HCT116 (cell line): ENCODE measurements around the gene GBP2. TPM values are rescaled to one million over a fixed set of nuclear protein-coding genes. Genes with fewer than 3 reads are reported as not detected.

Experiments
- ATAC-seq: fragments of 200-7000 bp; cut with Tn5 transposase; 2 replicates; pipeline ENCODE4 v1.9.1; 2020; ENCODE audit warnings: mild to moderate bottlenecking, moderate library complexity
- BruUV-seq: library from RNA; stranded (reverse); fragments of 400-500 nt; replicated peaks from 2 replicates; lab custom pipeline; 2021; lab: Mats Ljungman, UMichigan
- CTCF ChIA-PET: fragments of 300-600 bp; sonication (Branson Sonifier 250); formaldehyde crosslinking; loops from one replicate; lab custom pipeline; 2021; ENCODE audit warnings: antibody characterized with exemption; lab: Charles Lee
- POLR2A ChIA-PET: fragments of 300-600, 350-600 bp; sonication (Branson Sonifier 250); formaldehyde crosslinking; loops from one replicate; lab custom pipeline; 2021; ENCODE audit warnings: antibody characterized with exemption; lab: Charles Lee
- RAD21 ChIA-PET, 2 experiments: fragments of 300-600 bp; sonication (Branson Sonifier 250); formaldehyde crosslinking; loops; one replicate each; lab custom pipeline; 2023; ENCODE audit warnings: low total read pairs in 2 of 2; ENCODE audit not compliant: uncharacterized antibody in 2 of 2, unreplicated experiment in 2 of 2, low non-redundant PET in 1 of 2; lab: Charles Lee
- DNase-seq: peaks from one replicate; pipeline ENCODE4 v3.0.0-alpha.2; 2010; ENCODE audit warnings: low read depth, low spot score
- H2AFZ ChIP-seq: fragments of 200-600 bp; shearing (Covaris generic), sonication (generic); 2 replicates; pipeline ENCODE4 v1.6.1; 2017; ENCODE audit warnings: low read depth, mixed run types, mixed read lengths, antibody characterized with exemption, low read length; ENCODE audit not compliant: poor library complexity, severe bottlenecking
- H3K27ac ChIP-seq: 2 replicates; pipeline ENCODE4 v1.5.1; 2012; ENCODE audit warnings: low read depth, low read length
- H3K27me3 ChIP-seq: fragments of 200-600 bp; sonication (generic); 2 replicates; pipeline ENCODE4 v1.6.1; 2016; ENCODE audit warnings: mixed run types, low read length, mixed read lengths; ENCODE audit not compliant: insufficient read depth
- H3K36me3 ChIP-seq, 2 experiments: fragments of 200-500 bp in 1 of 2; fragments of 200-600 bp in 1 of 2; sonication (Bioruptor generic) in 1 of 2; sonication (generic) in 1 of 2; 2 replicates each; pipeline versions ENCODE4 v1.5.1 to v1.6.1; 2014 to 2016; ENCODE audit warnings: low read length in 2 of 2, inconsistent platforms in 1 of 2, mixed read lengths in 1 of 2, mixed run types in 1 of 2; ENCODE audit not compliant: insufficient read depth in 2 of 2, control insufficient read depth in 1 of 2
- H3K4me1 ChIP-seq, 2 experiments: fragments of 200-600 bp in 1 of 2; sonication (generic) in 1 of 2; 2 replicates each; pipeline versions ENCODE4 v1.5.1 to v1.6.1; 2012 to 2017; ENCODE audit warnings: low read length in 2 of 2, inconsistent platforms in 1 of 2, mild to moderate bottlenecking in 1 of 2, mixed read lengths in 1 of 2, mixed run types in 1 of 2, moderate library complexity in 1 of 2; ENCODE audit not compliant: insufficient read depth in 2 of 2, control insufficient read depth in 1 of 2
- H3K4me2 ChIP-seq: fragments of 200-600 bp; sonication (generic); 2 replicates; pipeline ENCODE4 v1.6.1; 2017; ENCODE audit warnings: mixed run types, low read length, mixed read lengths
- H3K4me3 ChIP-seq, 2 experiments: fragments of 200-600 bp in 1 of 2; sonication (generic) in 1 of 2; replicated peaks in 1 of 2; 2 replicates each; pipeline ENCODE4 v1.5.1; 2011 to 2016; ENCODE audit warnings: low read length in 2 of 2, control low read depth in 1 of 2, low read depth in 1 of 2, mild to moderate bottlenecking in 1 of 2, mixed read lengths in 1 of 2, mixed run types in 1 of 2
- H3K79me2 ChIP-seq: fragments of 200-600 bp; sonication (generic); 2 replicates; pipeline ENCODE4 v1.6.1; 2017; ENCODE audit warnings: mild to moderate bottlenecking, mixed run types, low read length, moderate library complexity, mixed read lengths; ENCODE audit not compliant: insufficient read depth
- H3K9ac ChIP-seq: fragments of 200-600 bp; sonication (generic); 2 replicates; pipeline ENCODE4 v1.6.1; 2016; ENCODE audit warnings: low read length, mixed read lengths
- H3K9me2 ChIP-seq: fragments of 200-600 bp; sonication (generic), shearing (Covaris generic); 2 replicates; pipeline ENCODE4 v1.6.1; 2017; ENCODE audit warnings: mixed run types, mild to moderate bottlenecking, moderate library complexity; ENCODE audit not compliant: insufficient read depth
- H3K9me3 ChIP-seq, 2 experiments: fragments of 200-500 bp in 1 of 2; fragments of 200-600 bp in 1 of 2; sonication (Bioruptor generic) in 1 of 2; sonication (generic) in 1 of 2; 2 replicates each; pipeline ENCODE4 v1.6.1; 2014 to 2017; ENCODE audit warnings: low read length in 2 of 2, mixed read lengths in 2 of 2, inconsistent platforms in 1 of 2, low read depth in 1 of 2, mild to moderate bottlenecking in 1 of 2, mixed run types in 1 of 2, moderate library complexity in 1 of 2; ENCODE audit not compliant: control insufficient read depth in 1 of 2, insufficient read depth in 1 of 2
- H4K20me1 ChIP-seq: fragments of 200-600 bp; sonication (generic), shearing (Covaris generic); 2 replicates; pipeline ENCODE4 v1.6.1; 2017; ENCODE audit warnings: mixed run types, mild to moderate bottlenecking, moderate library complexity; ENCODE audit not compliant: insufficient read depth
- CBX3 ChIP-seq: IDR thresholded peaks from 2 replicates; pipeline ENCODE4 v1.6.1; 2012; ENCODE audit warnings: low read depth
- EGR1 ChIP-seq: IDR thresholded peaks from 2 replicates; pipeline ENCODE4 v1.6.1; 2012; ENCODE audit warnings: low read depth
- ELF1 ChIP-seq: IDR thresholded peaks from 2 replicates; pipeline ENCODE4 v1.6.1; 2012; ENCODE audit warnings: low read depth, borderline replicate concordance
- EZH2 ChIP-seq: fragments of 200-600 bp; sonication (generic); IDR thresholded peaks from 2 replicates; pipeline ENCODE4 v1.6.1; 2017; ENCODE audit warnings: antibody characterized with exemption, mixed run types
- EZH2phosphoT487 ChIP-seq: fragments of 200-600 bp; IDR thresholded peaks from 2 replicates; pipeline ENCODE4 v1.6.1; 2018; ENCODE audit warnings: antibody characterized with exemption, borderline replicate concordance
- FOSL1 ChIP-seq: IDR thresholded peaks from 2 replicates; pipeline ENCODE4 v1.6.1; 2012; ENCODE audit warnings: low read depth
- JUND ChIP-seq: IDR thresholded peaks from 2 replicates; pipeline ENCODE4 v1.6.1; 2012
- POLR2A ChIP-seq: IDR thresholded peaks from 2 replicates; pipeline ENCODE4 v1.7.0; 2011; ENCODE audit warnings: borderline replicate concordance; ENCODE audit not compliant: insufficient read depth, insufficient read length; ENCODE audit errors: extremely low read depth
- POLR2AphosphoS5 ChIP-seq: IDR thresholded peaks from 2 replicates; pipeline ENCODE4 v1.6.1; 2011; ENCODE audit warnings: mild to moderate bottlenecking, low read depth, low read length, moderate library complexity
- SIN3A ChIP-seq: IDR thresholded peaks from 2 replicates; pipeline ENCODE4 v1.6.1; 2012; ENCODE audit warnings: low read depth
- SP1 ChIP-seq: IDR thresholded peaks from 2 replicates; pipeline ENCODE4 v1.6.1; 2012; ENCODE audit warnings: low read depth
- SRF ChIP-seq: IDR thresholded peaks from 2 replicates; pipeline ENCODE4 v1.6.1; 2012; ENCODE audit warnings: low read depth
- TCF7L2 ChIP-seq: IDR thresholded peaks from 2 replicates; pipeline ENCODE4 v1.7.0; 2011; ENCODE audit warnings: borderline replicate concordance, inconsistent platforms; ENCODE audit not compliant: insufficient read depth, insufficient read length; ENCODE audit errors: extremely low read depth
- ZFX ChIP-seq: fragments of 450-650 bp; IDR thresholded peaks from 2 replicates; pipeline ENCODE4 v1.6.1; 2017
- ZNF274 ChIP-seq: fragments of 200-500 bp; sonication (Bioruptor generic); IDR thresholded peaks from 2 replicates; pipeline ENCODE4 v1.6.1; 2014; ENCODE audit warnings: mild to moderate bottlenecking, low read depth, low read length, inconsistent platforms
- intact Hi-C: fragments of 100-400 bp; cut with micrococcal nuclease; formaldehyde crosslinking; loops from 2 replicates; pipeline ENCODE4 v1.10.0; 2022
- total RNA-seq: library from RNA; stranded (reverse); gene quantifications from one replicate; pipeline ENCODE4 v1.2.1, GENCODE V29; 2021; ENCODE audit not compliant: unreplicated experiment
- TF ChIP-seq, protein P1 (sequence below): IDR thresholded peaks from 2 replicates; pipeline ENCODE4 v1.6.1; 2011; ENCODE audit warnings: mild to moderate bottlenecking, low read length, moderate library complexity; ENCODE audit not compliant: insufficient replicate concordance; ENCODE audit errors: extremely low read depth
- TF ChIP-seq, protein P2 (sequence below): IDR thresholded peaks from 2 replicates; pipeline ENCODE4 v1.6.1; 2012
- TF ChIP-seq, protein P3 (sequence below): IDR thresholded peaks from 2 replicates; pipeline ENCODE4 v1.6.1; 2012; ENCODE audit warnings: low read depth

GBP2 gene
- total RNA-seq, 1 experiment from 2014 or later, result 0.98 TPM

DNA sequence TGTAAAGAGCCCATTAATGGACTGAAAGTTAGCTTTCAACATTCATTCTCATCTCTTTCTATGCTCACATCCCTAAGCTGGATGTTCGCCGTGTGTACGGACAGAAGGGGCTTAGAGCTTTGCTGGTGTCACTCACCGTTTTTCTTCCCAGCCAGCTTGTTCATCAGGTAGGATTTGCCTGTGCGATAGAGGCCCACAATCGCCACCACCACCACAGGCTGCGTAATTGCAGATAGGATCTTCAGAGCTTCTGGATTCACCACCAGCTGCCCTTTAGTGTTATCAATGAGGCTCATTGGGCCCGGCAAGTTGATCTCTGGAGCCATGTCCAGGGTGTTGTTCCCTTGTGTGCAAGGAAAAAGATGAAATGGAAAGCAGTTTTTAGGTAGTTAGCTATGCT, 4.3 kb downstream of the GBP2 start:
- intact Hi-C loops, result no loop called here
- RAD21 ChIA-PET, result no interaction called here
- DNase-seq (no peak), ATAC-seq (no peak)
- Histone ChIP-seq H3K4me2 (no peak overlapping the region), H3K9me2 (no peaks in the 10 kb centered on the region), H3K9me3 (no peaks in the 10 kb centered on the region), H4K20me1 (no peaks in the 10 kb centered on the region), H3K79me2 (no peaks in the 10 kb centered on the region), H3K27ac (no peak overlapping the region), H3K4me3 (no peak overlapping the region), H3K4me1 (peaks cover 0 to 8% of the 10 kb centered on the region in 2 experiments; a peak in 1 of 4 replicates)
- no TSS peak for BruUV-seq
- CTCF ChIA-PET, result no interaction called here
- TF ChIP-seq, protein P1, sequence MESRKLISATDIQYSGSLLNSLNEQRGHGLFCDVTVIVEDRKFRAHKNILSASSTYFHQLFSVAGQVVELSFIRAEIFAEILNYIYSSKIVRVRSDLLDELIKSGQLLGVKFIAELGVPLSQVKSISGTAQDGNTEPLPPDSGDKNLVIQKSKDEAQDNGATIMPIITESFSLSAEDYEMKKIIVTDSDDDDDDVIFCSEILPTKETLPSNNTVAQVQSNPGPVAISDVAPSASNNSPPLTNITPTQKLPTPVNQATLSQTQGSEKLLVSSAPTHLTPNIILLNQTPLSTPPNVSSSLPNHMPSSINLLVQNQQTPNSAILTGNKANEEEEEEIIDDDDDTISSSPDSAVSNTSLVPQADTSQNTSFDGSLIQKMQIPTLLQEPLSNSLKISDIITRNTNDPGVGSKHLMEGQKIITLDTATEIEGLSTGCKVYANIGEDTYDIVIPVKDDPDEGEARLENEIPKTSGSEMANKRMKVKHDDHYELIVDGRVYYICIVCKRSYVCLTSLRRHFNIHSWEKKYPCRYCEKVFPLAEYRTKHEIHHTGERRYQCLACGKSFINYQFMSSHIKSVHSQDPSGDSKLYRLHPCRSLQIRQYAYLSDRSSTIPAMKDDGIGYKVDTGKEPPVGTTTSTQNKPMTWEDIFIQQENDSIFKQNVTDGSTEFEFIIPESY, result no peak
- no peak for TF ChIP-seq FOSL1
- TF ChIP-seq, protein P2, sequence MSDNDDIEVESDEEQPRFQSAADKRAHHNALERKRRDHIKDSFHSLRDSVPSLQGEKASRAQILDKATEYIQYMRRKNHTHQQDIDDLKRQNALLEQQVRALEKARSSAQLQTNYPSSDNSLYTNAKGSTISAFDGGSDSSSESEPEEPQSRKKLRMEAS, result no peak
- TF ChIP-seq POLR2A, result no peak
- TF ChIP-seq ZNF274, result no peak
- no peak for TF ChIP-seq EZH2
- TF ChIP-seq EGR1, result no peak
- TF ChIP-seq POLR2AphosphoS5, result no peak
- TF ChIP-seq JUND, result no peak
- no peak for TF ChIP-seq SIN3A
- TF ChIP-seq ZFX, result no peak
- TF ChIP-seq ELF1, result no peak
- TF ChIP-seq TCF7L2, result no peak
- no peak for TF ChIP-seq SP1
- TF ChIP-seq, protein P3, sequence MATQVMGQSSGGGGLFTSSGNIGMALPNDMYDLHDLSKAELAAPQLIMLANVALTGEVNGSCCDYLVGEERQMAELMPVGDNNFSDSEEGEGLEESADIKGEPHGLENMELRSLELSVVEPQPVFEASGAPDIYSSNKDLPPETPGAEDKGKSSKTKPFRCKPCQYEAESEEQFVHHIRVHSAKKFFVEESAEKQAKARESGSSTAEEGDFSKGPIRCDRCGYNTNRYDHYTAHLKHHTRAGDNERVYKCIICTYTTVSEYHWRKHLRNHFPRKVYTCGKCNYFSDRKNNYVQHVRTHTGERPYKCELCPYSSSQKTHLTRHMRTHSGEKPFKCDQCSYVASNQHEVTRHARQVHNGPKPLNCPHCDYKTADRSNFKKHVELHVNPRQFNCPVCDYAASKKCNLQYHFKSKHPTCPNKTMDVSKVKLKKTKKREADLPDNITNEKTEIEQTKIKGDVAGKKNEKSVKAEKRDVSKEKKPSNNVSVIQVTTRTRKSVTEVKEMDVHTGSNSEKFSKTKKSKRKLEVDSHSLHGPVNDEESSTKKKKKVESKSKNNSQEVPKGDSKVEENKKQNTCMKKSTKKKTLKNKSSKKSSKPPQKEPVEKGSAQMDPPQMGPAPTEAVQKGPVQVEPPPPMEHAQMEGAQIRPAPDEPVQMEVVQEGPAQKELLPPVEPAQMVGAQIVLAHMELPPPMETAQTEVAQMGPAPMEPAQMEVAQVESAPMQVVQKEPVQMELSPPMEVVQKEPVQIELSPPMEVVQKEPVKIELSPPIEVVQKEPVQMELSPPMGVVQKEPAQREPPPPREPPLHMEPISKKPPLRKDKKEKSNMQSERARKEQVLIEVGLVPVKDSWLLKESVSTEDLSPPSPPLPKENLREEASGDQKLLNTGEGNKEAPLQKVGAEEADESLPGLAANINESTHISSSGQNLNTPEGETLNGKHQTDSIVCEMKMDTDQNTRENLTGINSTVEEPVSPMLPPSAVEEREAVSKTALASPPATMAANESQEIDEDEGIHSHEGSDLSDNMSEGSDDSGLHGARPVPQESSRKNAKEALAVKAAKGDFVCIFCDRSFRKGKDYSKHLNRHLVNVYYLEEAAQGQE, result no peak
- TF ChIP-seq SRF, result no peak
- no peak for TF ChIP-seq EZH2phosphoT487
- no peak for TF ChIP-seq CBX3
- TF ChIP-seq, all 23 proteins: peak for 0
- H3K36me3 ChIP-seq, result no peaks in the 10 kb centered on the region
- no peak overlapping the region for H3K9ac ChIP-seq
- no peaks in the 10 kb centered on the region for H3K27me3 ChIP-seq
- POLR2A ChIA-PET, result no interaction called here
- H2AFZ ChIP-seq, result no peak overlapping the region
